ENCODE data around the gene ITPK1.

- TF ChIP-seq CTCF (IDR thresholded peaks at IDR 0.05), result no peak
- no peak for TF ChIP-seq POLR2A (IDR thresholded peaks at IDR 0.05)
Observed at GRCh38 chr14:93042968-93043940, 72.5 kb downstream of the ITPK1 start.
